ENCODE measurements around the gene EP400.

Gene EP400

DNA sequence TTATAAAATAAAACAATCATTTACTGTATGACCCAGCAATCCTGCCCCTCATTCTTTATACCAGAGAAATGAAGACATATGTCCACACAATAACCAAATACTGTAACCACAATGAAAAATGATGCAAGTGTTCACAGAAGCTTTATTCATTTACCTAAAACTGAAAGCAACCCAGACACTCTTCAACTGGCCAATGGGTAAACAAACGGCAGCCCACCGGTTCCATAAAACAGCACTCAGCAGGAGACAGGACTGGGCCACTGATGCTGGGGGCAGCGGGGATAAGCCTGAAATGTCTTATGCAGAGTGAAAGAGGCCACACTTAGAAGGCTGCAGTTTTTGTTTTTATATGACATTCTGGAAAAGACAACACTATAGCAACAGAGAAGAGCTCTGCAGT, 179.3 kb downstream of the EP400 start:
- Histone ChIP-seq H2AFZ (ENCODE audit: low read depth, low read length, severe bottlenecking) (no peak overlapping the region), H3K27me3 (ENCODE audit: low read length) (no peaks in the 10 kb centered on the region), H3K4me2 (ENCODE audit: low read depth, low read length, poor library complexity, severe bottlenecking) (no peak overlapping the region), H3K27ac (ENCODE audit: low read depth, low read length) (no peak overlapping the region), H3K9me2 (replicated peaks; ENCODE audit: insufficient read depth, low read length) (no peaks in the 10 kb centered on the region), H3F3A (ENCODE audit: insufficient read depth) (peaks cover 6% of the 10 kb centered on the region; the same call in 1 of the 2 replicates), H3K9ac (ENCODE audit: low read length) (no peak overlapping the region), H3K9me3 (ENCODE audit: insufficient read depth, low read length) (no peaks in the 10 kb centered on the region), H3K79me2 (ENCODE audit: insufficient read depth, low read length) (no peaks in the 10 kb centered on the region), H4K20me1 (ENCODE audit: low read depth, low read length) (no peaks in the 10 kb centered on the region), H3K4me3 (ENCODE audit: insufficient read depth, low read length, poor library complexity, severe bottlenecking) (no peak overlapping the region), H3K36me3 (ENCODE audit: low read length) (peaks cover 27% of the 10 kb centered on the region)
- TF ChIP-seq, protein P1, sequence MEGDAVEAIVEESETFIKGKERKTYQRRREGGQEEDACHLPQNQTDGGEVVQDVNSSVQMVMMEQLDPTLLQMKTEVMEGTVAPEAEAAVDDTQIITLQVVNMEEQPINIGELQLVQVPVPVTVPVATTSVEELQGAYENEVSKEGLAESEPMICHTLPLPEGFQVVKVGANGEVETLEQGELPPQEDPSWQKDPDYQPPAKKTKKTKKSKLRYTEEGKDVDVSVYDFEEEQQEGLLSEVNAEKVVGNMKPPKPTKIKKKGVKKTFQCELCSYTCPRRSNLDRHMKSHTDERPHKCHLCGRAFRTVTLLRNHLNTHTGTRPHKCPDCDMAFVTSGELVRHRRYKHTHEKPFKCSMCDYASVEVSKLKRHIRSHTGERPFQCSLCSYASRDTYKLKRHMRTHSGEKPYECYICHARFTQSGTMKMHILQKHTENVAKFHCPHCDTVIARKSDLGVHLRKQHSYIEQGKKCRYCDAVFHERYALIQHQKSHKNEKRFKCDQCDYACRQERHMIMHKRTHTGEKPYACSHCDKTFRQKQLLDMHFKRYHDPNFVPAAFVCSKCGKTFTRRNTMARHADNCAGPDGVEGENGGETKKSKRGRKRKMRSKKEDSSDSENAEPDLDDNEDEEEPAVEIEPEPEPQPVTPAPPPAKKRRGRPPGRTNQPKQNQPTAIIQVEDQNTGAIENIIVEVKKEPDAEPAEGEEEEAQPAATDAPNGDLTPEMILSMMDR (IDR thresholded peaks at IDR 0.05; ENCODE audit: insufficient read depth, low read length, poor library complexity, severe bottlenecking), result no peak
- no peak for TF ChIP-seq EZH2phosphoT487 (conservative IDR thresholded peaks at IDR 0.05; ENCODE audit: low read length)

DNA sequence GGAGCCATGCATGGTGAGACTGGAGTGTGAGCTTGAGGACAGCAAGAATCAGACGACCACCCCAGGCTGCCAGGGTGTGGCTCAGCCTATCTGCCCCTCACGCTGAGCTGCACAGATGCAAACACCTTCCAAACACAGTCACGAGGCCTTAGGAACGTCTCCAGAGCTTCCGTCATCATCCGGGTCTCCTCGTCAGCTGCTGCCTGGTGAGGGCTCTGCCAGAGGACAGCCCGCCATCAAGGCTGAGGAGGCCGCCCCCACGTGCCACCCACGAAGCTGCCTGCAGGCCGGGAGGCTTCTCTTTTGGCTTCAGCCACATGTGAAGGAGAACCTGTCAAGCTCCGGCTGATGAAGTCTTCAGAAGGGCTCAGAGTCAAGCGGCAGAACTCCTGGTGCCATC, 180.9 kb downstream of the EP400 start:
- no peak for TF ChIP-seq EZH2phosphoT487 (conservative IDR thresholded peaks at IDR 0.05; ENCODE audit: low read length)
- TF ChIP-seq, protein P1 (IDR thresholded peaks at IDR 0.05; ENCODE audit: insufficient read depth, low read length, poor library complexity, severe bottlenecking), result no peak
- H3K9me2 ChIP-seq (replicated peaks; ENCODE audit: insufficient read depth, low read length), result no peaks in the 10 kb centered on the region

More for the DNA sequence above, 180.9 kb downstream of the EP400 start:
- Histone ChIP-seq H3K27ac (ENCODE audit: low read depth, low read length) (no peak overlapping the region), H3K9ac (ENCODE audit: low read length) (no peak overlapping the region), H3K36me3 (ENCODE audit: low read length) (peaks cover 27% of the 10 kb centered on the region), H3K79me2 (ENCODE audit: insufficient read depth, low read length) (no peaks in the 10 kb centered on the region), H3K4me3 (ENCODE audit: insufficient read depth, low read length, poor library complexity, severe bottlenecking) (no peak overlapping the region), H3K27me3 (ENCODE audit: low read length) (no peaks in the 10 kb centered on the region), H3K4me2 (ENCODE audit: low read depth, low read length, poor library complexity, severe bottlenecking) (no peak overlapping the region), H3K9me3 (ENCODE audit: insufficient read depth, low read length) (no peaks in the 10 kb centered on the region), H3F3A (ENCODE audit: insufficient read depth) (peaks cover 6% of the 10 kb centered on the region; the same call in 1 of the 2 replicates), H2AFZ (ENCODE audit: low read depth, low read length, severe bottlenecking) (no peak overlapping the region), H4K20me1 (ENCODE audit: low read depth, low read length) (no peaks in the 10 kb centered on the region)
